Calu3 (cell line): ENCODE results near the gene EFNA4. TPM values are rescaled to one million over a fixed set of nuclear protein-coding genes. Genes with fewer than 3 reads are reported as not detected.
A peak's percentile ranks its signal among the peaks of the same experiment; 100 is the strongest.

Experiments used
- BruUV-seq: library from RNA; stranded (reverse); fragments of 400-500 nt; replicated peaks from 2 replicates; lab custom pipeline; 2021; lab: Mats Ljungman, UMichigan
- CTCF ChIA-PET: fragments of 300-600 bp; sonication (Branson Sonifier 250); formaldehyde crosslinking; loops from one replicate; lab custom pipeline; 2022; ENCODE audit warnings: antibody characterized with exemption; lab: Charles Lee
- DNase-seq: peaks from one replicate; pipeline ENCODE4 v3.0.0; 2022
- H3K27ac Mint-ChIP-seq: one replicate; pipeline ENCODE4 v1.8.0; 2022; ENCODE audit warnings: mixed read lengths; ENCODE audit not compliant: unreplicated experiment
- H3K27me3 Mint-ChIP-seq: one replicate; pipeline ENCODE4 v1.8.0; 2022; ENCODE audit warnings: mixed read lengths; ENCODE audit not compliant: unreplicated experiment
- H3K36me3 Mint-ChIP-seq: one replicate; pipeline ENCODE4 v1.8.0; 2022; ENCODE audit warnings: mild to moderate bottlenecking, moderate library complexity, mixed read lengths; ENCODE audit not compliant: insufficient read depth, unreplicated experiment
- H3K4me1 Mint-ChIP-seq: one replicate; pipeline ENCODE4 v1.8.0; 2022; ENCODE audit warnings: mild to moderate bottlenecking, low read depth, mixed read lengths; ENCODE audit not compliant: unreplicated experiment
- H3K4me3 Mint-ChIP-seq: one replicate; pipeline ENCODE4 v1.8.0; 2022; ENCODE audit warnings: mild to moderate bottlenecking, low read depth, moderate library complexity, mixed read lengths; ENCODE audit not compliant: unreplicated experiment
- H3K9me3 Mint-ChIP-seq: one replicate; pipeline ENCODE4 v1.8.0; 2022; ENCODE audit warnings: low read depth, mixed read lengths; ENCODE audit not compliant: unreplicated experiment
- intact Hi-C: fragments of 100-400 bp; cut with micrococcal nuclease; formaldehyde crosslinking; loops from one replicate; pipeline ENCODE4 v1.10.0; 2022; ENCODE audit not compliant: unreplicated experiment
- total RNA-seq: library from RNA; stranded (reverse); gene quantifications from 2 replicates; pipeline ENCODE4 v1.2.3, GENCODE V29; 2022
- TF ChIP-seq, protein P1 (sequence below): fragments of 200-600 bp; IDR thresholded peaks from one replicate; pipeline ENCODE4 v1.8.0; 2022; ENCODE audit warnings: antibody characterized with exemption; ENCODE audit not compliant: unreplicated experiment

EFNA4 gene
- total RNA-seq, 1 experiment from 2014 or later = 13.9 TPM

GRCh38 chr1:155079487-155080311 lies 16.2 kb downstream of the EFNA4 start:
- peaks cover 55% of the 10 kb centered on the region for H3K4me1 Mint-ChIP-seq
- peaks cover 79% of the 10 kb centered on the region for H3K27me3 Mint-ChIP-seq
- no peaks in the 10 kb centered on the region for H3K9me3 Mint-ChIP-seq
- CTCF ChIA-PET = interaction anchor here (0.8 to 1.6 kb wide), 4 partner anchors 18 to 113 kb away, joined by 3 to 6 read pairs (median 4); partner anchors contain the start of gene DPM3
- no TSS peak for BruUV-seq
- peak overlapping the region; percentile 58 for H3K4me3 Mint-ChIP-seq
- peaks cover 35% of the 10 kb centered on the region for H3K36me3 Mint-ChIP-seq
- peak overlapping the region; percentile 16 for H3K27ac Mint-ChIP-seq
- TF ChIP-seq, protein P1, sequence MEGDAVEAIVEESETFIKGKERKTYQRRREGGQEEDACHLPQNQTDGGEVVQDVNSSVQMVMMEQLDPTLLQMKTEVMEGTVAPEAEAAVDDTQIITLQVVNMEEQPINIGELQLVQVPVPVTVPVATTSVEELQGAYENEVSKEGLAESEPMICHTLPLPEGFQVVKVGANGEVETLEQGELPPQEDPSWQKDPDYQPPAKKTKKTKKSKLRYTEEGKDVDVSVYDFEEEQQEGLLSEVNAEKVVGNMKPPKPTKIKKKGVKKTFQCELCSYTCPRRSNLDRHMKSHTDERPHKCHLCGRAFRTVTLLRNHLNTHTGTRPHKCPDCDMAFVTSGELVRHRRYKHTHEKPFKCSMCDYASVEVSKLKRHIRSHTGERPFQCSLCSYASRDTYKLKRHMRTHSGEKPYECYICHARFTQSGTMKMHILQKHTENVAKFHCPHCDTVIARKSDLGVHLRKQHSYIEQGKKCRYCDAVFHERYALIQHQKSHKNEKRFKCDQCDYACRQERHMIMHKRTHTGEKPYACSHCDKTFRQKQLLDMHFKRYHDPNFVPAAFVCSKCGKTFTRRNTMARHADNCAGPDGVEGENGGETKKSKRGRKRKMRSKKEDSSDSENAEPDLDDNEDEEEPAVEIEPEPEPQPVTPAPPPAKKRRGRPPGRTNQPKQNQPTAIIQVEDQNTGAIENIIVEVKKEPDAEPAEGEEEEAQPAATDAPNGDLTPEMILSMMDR = no peak
- DNase-seq = no peak
- intact Hi-C loops = loop anchor here (5.0 kb wide), 1 partner anchor 32 kb away; no protein-coding TSS in a partner anchor

GRCh38 chr1:155080312-155081228 lies 17.0 kb downstream of the EFNA4 start:
- H3K4me1 Mint-ChIP-seq = peaks cover 62% of the 10 kb centered on the region
- TF ChIP-seq, protein P1 = no peak
- H3K36me3 Mint-ChIP-seq = peaks cover 44% of the 10 kb centered on the region
- BruUV-seq = no TSS peak
- H3K9me3 Mint-ChIP-seq = no peaks in the 10 kb centered on the region
- H3K27me3 Mint-ChIP-seq = peaks cover 70% of the 10 kb centered on the region
- CTCF ChIA-PET = interaction anchor here (0.8 to 1.6 kb wide), 3 partner anchors 10 to 112 kb away, joined by 4 to 6 read pairs (median 5); no protein-coding TSS in a partner anchor
- H3K4me3 Mint-ChIP-seq = peak overlapping the region; percentile 58
- DNase-seq = no peak
- H3K27ac Mint-ChIP-seq = no peak overlapping the region
- intact Hi-C loops = loop anchor here (5.0 kb wide), 1 partner anchor 33 kb away; no protein-coding TSS in a partner anchor

- H3K4me3 Mint-ChIP-seq = peak overlapping the region; percentile 55
- peaks cover 64% of the 10 kb centered on the region for H3K4me1 Mint-ChIP-seq
- no peaks in the 10 kb centered on the region for H3K9me3 Mint-ChIP-seq
- H3K36me3 Mint-ChIP-seq = peaks cover 46% of the 10 kb centered on the region
- DNase-seq = no peak
- BruUV-seq = no TSS peak
- intact Hi-C loops = loop anchor here (5.0 kb wide), 1 partner anchor 34 kb away; no protein-coding TSS in a partner anchor
- CTCF ChIA-PET = interaction anchor here (0.9 to 1.6 kb wide), 2 partner anchors 11 to 21 kb away, joined by 5 to 6 read pairs; no protein-coding TSS in a partner anchor
- TF ChIP-seq, protein P1 = no peak
- peak overlapping the region; percentile 5 for H3K27ac Mint-ChIP-seq
- peaks cover 64% of the 10 kb centered on the region for H3K27me3 Mint-ChIP-seq
Measured at GRCh38 chr1:155081472-155082300, 18.1 kb downstream of the EFNA4 start.
